ENCODE measurements around the gene SNX12. TPM values are rescaled to one million over a fixed set of nuclear protein-coding genes. Genes with fewer than 3 reads are reported as not detected.
A peak's percentile ranks its signal among the peaks of the same experiment; 100 is the strongest.

The SNX12 gene
- total and polyA plus RNA-seq, 4 donors, result 22.7 to 67.7 (median 38.5) TPM

- WGBS, 2 donors, result 64 to 92% methylated on average over 4 of the region's 4 CpGs
- peaks cover 0 to 51% (median 4%) of the 10 kb centered on the region in 5 donors for H3K4me1 ChIP-seq (ENCODE audit: control insufficient read depth in 5 of 5, insufficient read depth in 5 of 5, low read length in 5 of 5)
- TF ChIP-seq CTCF (IDR thresholded peaks at IDR 0.05; ENCODE audit: control extremely low read depth, extremely low read depth), result no peak
- no peaks in the 10 kb centered on the region for H3K36me3 ChIP-seq (ENCODE audit: control insufficient read depth in 4 of 4, insufficient read depth in 4 of 4, low read length in 4 of 4)
- DNase-seq (no peak), ATAC-seq (ENCODE audit: insufficient read depth, low FRiP score) (no peak)
- H3K9me3 ChIP-seq (ENCODE audit: control insufficient read depth in 4 of 4, insufficient read depth in 3 of 4, low read length in 3 of 4), result peaks cover 0 to 2% (median 0%) of the 10 kb centered on the region in 4 donors
- H3K27me3 ChIP-seq (ENCODE audit: control insufficient read depth in 3 of 3, insufficient read depth in 3 of 3, low read length in 2 of 3), result no peaks in the 10 kb centered on the region
- no peak overlapping the region for H3K27ac ChIP-seq (ENCODE audit: low read depth in 1 of 2, low read length in 1 of 2)
- no peak overlapping the region for H3K9ac ChIP-seq (ENCODE audit: insufficient read depth in 1 of 2, low read length in 2 of 2)
- no peak overlapping the region for H3K4me3 ChIP-seq
Measured at GRCh38 chrX:71099736-71100135, 31.6 kb upstream of the SNX12 start.

- no peak overlapping the region for H3K9ac ChIP-seq (ENCODE audit: insufficient read depth in 1 of 2, low read length in 2 of 2)
Measured at GRCh38 chrX:71098951-71099506, 30.9 kb upstream of the SNX12 start.

GRCh38 chrX:71098302-71098701, 30.2 kb upstream of the SNX12 start:
- Histone ChIP-seq H3K36me3 (ENCODE audit: control insufficient read depth in 4 of 4, insufficient read depth in 4 of 4, low read length in 4 of 4) (no peaks in the 10 kb centered on the region), H3K9ac (ENCODE audit: insufficient read depth in 1 of 2, low read length in 2 of 2) (no peak overlapping the region), H3K27me3 (ENCODE audit: control insufficient read depth in 3 of 3, insufficient read depth in 3 of 3, low read length in 2 of 3) (no peaks in the 10 kb centered on the region), H3K9me3 (ENCODE audit: control insufficient read depth in 4 of 4, insufficient read depth in 3 of 4, low read length in 3 of 4) (peaks cover 0 to 2% (median 0%) of the 10 kb centered on the region in 4 donors), H3K4me3 (no peak overlapping the region), H3K4me1 (ENCODE audit: control insufficient read depth in 5 of 5, insufficient read depth in 5 of 5, low read length in 5 of 5) (peaks cover 0 to 37% (median 0%) of the 10 kb centered on the region in 5 donors), H3K27ac (ENCODE audit: low read depth in 1 of 2, low read length in 1 of 2) (no peak overlapping the region)
- 13 to 23% methylated on average over 2 of the region's 2 CpGs for WGBS, 2 donors
- ATAC-seq (ENCODE audit: insufficient read depth, low FRiP score), result no peak
- DNase-seq, result peak; percentile 25 to 48 (median 43)
- peak; percentile 51 for TF ChIP-seq CTCF (IDR thresholded peaks at IDR 0.05; ENCODE audit: control extremely low read depth, extremely low read depth)

More at GRCh38 chrX:71098951-71099506, 30.9 kb upstream of the SNX12 start:
- DNase-seq (no peak), ATAC-seq (ENCODE audit: insufficient read depth, low FRiP score) (no peak)
- H3K4me3 ChIP-seq, result no peak overlapping the region
- TF ChIP-seq CTCF (IDR thresholded peaks at IDR 0.05; ENCODE audit: control extremely low read depth, extremely low read depth), result no peak
- H3K4me1 ChIP-seq (ENCODE audit: control insufficient read depth in 5 of 5, insufficient read depth in 5 of 5, low read length in 5 of 5), result peaks cover 0 to 44% (median 2%) of the 10 kb centered on the region in 5 donors
- no peaks in the 10 kb centered on the region for H3K27me3 ChIP-seq (ENCODE audit: control insufficient read depth in 3 of 3, insufficient read depth in 3 of 3, low read length in 2 of 3)
- no peaks in the 10 kb centered on the region for H3K36me3 ChIP-seq (ENCODE audit: control insufficient read depth in 4 of 4, insufficient read depth in 4 of 4, low read length in 4 of 4)
- peaks cover 0 to 2% (median 0%) of the 10 kb centered on the region in 4 donors for H3K9me3 ChIP-seq (ENCODE audit: control insufficient read depth in 4 of 4, insufficient read depth in 3 of 4, low read length in 3 of 4)
- 55 to 85% methylated on average over 5 of the region's 5 CpGs for WGBS, 2 donors
- H3K27ac ChIP-seq (ENCODE audit: low read depth in 1 of 2, low read length in 1 of 2), result no peak overlapping the region

GRCh38 chrX:71096760-71097032, 28.6 kb upstream of the SNX12 start:
- ATAC-seq (ENCODE audit: insufficient read depth, low FRiP score), result no peak
- H3K9ac ChIP-seq (ENCODE audit: insufficient read depth in 1 of 2, low read length in 2 of 2), result no peak overlapping the region
- H3K27ac ChIP-seq (ENCODE audit: low read depth in 1 of 2, low read length in 1 of 2), result peak overlapping the region in 1 of 2 donors; percentile 81
- H3K9me3 ChIP-seq (ENCODE audit: control insufficient read depth in 4 of 4, insufficient read depth in 3 of 4, low read length in 3 of 4), result peaks cover 0 to 2% (median 0%) of the 10 kb centered on the region in 4 donors
- 0 to 22% methylated on average over 4 to 9 of the region's 9 CpGs for WGBS, 2 donors
- H3K27me3 ChIP-seq (ENCODE audit: control insufficient read depth in 3 of 3, insufficient read depth in 3 of 3, low read length in 2 of 3), result no peaks in the 10 kb centered on the region
- H3K4me1 ChIP-seq (ENCODE audit: control insufficient read depth in 5 of 5, insufficient read depth in 5 of 5, low read length in 5 of 5), result peaks cover 0 to 24% (median 0%) of the 10 kb centered on the region in 5 donors
- H3K4me3 ChIP-seq, result peak overlapping the region; percentile 58
- no peak for DNase-seq
- H3K36me3 ChIP-seq (ENCODE audit: control insufficient read depth in 4 of 4, insufficient read depth in 4 of 4, low read length in 4 of 4), result no peaks in the 10 kb centered on the region
- no peak for TF ChIP-seq CTCF (IDR thresholded peaks at IDR 0.05; ENCODE audit: control extremely low read depth, extremely low read depth)
